Measurements from ENCODE around the gene LIPC.

DNA sequence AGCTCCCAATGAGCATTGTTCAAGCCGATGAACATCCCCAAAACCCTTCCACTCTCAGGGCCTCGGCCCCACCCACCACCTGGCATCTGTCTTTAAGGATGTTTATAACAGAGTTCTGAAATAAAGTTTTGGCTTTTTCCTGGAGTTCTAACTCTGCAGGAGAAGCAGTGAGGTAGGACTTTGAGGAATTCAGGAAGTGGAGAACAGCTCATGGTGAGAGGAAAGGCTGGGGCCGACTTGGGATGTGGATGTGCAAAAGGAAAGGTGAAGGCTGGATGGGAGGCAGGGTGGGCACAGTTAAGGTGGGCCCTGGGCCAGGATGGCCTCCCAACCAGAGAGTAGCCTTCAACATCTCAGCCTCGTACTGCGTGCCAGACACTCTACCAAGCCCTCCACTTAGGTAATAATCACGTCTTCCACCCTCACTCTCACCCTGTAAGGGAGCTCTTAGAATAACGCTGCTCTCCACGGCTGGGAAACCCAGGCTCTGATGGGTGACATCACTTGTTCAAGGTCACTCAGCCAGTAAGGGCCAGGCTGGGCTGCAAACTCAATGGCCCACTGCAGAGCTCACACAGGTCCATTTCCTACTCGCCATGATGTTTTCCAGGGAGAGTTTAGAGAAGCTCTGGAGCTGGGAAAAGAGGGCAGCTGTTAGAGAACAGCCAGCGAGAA, 28.5 kb downstream of the LIPC start:
- TF ChIP-seq TAF1 (IDR thresholded peaks at IDR 0.05; ENCODE audit: borderline replicate concordance, low read depth, low read length) (no peak), NFIC (IDR thresholded peaks at IDR 0.05; ENCODE audit: low read depth, low read length) (no peak), ESRRA (IDR thresholded peaks at IDR 0.05; ENCODE audit: low read length) (no peak), MYC (IDR thresholded peaks at IDR 0.05; ENCODE audit: insufficient read depth, insufficient read length, insufficient replicate concordance, low read length, severe bottlenecking) (no peak), RELA (IDR thresholded peaks at IDR 0.05; ENCODE audit: borderline replicate concordance, partially characterized antibody) (no peak), YBX1 (IDR thresholded peaks at IDR 0.05) (no peak), CBX5 (IDR thresholded peaks at IDR 0.05; ENCODE audit: low read depth) (no peak), POLR2AphosphoS5 (IDR thresholded peaks at IDR 0.05; ENCODE audit: low read length) (no peak), PML (IDR thresholded peaks at IDR 0.05; ENCODE audit: low read length) (no peak), POLR2A (IDR thresholded peaks at IDR 0.05; ENCODE audit: low read depth, low read length) (no peak)
- TF ChIP-seq, protein P1, sequence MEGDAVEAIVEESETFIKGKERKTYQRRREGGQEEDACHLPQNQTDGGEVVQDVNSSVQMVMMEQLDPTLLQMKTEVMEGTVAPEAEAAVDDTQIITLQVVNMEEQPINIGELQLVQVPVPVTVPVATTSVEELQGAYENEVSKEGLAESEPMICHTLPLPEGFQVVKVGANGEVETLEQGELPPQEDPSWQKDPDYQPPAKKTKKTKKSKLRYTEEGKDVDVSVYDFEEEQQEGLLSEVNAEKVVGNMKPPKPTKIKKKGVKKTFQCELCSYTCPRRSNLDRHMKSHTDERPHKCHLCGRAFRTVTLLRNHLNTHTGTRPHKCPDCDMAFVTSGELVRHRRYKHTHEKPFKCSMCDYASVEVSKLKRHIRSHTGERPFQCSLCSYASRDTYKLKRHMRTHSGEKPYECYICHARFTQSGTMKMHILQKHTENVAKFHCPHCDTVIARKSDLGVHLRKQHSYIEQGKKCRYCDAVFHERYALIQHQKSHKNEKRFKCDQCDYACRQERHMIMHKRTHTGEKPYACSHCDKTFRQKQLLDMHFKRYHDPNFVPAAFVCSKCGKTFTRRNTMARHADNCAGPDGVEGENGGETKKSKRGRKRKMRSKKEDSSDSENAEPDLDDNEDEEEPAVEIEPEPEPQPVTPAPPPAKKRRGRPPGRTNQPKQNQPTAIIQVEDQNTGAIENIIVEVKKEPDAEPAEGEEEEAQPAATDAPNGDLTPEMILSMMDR (IDR thresholded peaks at IDR 0.05 in 2 of 3, conservative IDR thresholded peaks at IDR 0.05 in 1 of 3; ENCODE audit: control insufficient read depth in 2 of 3, extremely low read depth in 1 of 3, insufficient read depth in 1 of 3, low read depth in 3 of 3, low read length in 3 of 3): no peak
- TF ChIP-seq, protein P2, sequence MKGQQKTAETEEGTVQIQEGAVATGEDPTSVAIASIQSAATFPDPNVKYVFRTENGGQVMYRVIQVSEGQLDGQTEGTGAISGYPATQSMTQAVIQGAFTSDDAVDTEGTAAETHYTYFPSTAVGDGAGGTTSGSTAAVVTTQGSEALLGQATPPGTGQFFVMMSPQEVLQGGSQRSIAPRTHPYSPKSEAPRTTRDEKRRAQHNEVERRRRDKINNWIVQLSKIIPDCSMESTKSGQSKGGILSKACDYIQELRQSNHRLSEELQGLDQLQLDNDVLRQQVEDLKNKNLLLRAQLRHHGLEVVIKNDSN (IDR thresholded peaks at IDR 0.05; ENCODE audit: borderline replicate concordance, extremely low read length, insufficient read depth, low read depth, low read length): no peak
- TF ChIP-seq, protein P3, sequence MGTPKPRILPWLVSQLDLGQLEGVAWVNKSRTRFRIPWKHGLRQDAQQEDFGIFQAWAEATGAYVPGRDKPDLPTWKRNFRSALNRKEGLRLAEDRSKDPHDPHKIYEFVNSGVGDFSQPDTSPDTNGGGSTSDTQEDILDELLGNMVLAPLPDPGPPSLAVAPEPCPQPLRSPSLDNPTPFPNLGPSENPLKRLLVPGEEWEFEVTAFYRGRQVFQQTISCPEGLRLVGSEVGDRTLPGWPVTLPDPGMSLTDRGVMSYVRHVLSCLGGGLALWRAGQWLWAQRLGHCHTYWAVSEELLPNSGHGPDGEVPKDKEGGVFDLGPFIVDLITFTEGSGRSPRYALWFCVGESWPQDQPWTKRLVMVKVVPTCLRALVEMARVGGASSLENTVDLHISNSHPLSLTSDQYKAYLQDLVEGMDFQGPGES (IDR thresholded peaks at IDR 0.05): no peak
- TF ChIP-seq, protein P4, sequence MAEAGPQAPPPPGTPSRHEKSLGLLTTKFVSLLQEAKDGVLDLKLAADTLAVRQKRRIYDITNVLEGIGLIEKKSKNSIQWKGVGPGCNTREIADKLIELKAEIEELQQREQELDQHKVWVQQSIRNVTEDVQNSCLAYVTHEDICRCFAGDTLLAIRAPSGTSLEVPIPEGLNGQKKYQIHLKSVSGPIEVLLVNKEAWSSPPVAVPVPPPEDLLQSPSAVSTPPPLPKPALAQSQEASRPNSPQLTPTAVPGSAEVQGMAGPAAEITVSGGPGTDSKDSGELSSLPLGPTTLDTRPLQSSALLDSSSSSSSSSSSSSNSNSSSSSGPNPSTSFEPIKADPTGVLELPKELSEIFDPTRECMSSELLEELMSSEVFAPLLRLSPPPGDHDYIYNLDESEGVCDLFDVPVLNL (IDR thresholded peaks at IDR 0.05; ENCODE audit: low read depth, low read length): no peak

All from GM12878 (cell line).